Keratinocyte (primary cell): ENCODE data around the gene HCN1. TPM values are rescaled to one million over a fixed set of nuclear protein-coding genes. Genes with fewer than 3 reads are reported as not detected.

ENCODE experiments used
- DNase-seq: peaks from one replicate; pipeline ENCODE4 v3.0.0-alpha.2; 2011; ENCODE audit warnings: low read depth, missing footprints, low spot score
- FAIRE-seq: peaks from 2 replicates; lab custom pipeline; 2011; peaks lifted over from hg19 to GRCh38; lab: Jason Lieb, UNC
- H2AFZ ChIP-seq: 2 replicates; pipeline ENCODE4 v1.6.0; 2012; ENCODE audit warnings: low read length, control low read depth, inconsistent platforms; ENCODE audit not compliant: control insufficient read depth
- H3K27ac ChIP-seq: 2 replicates; pipeline ENCODE4 v1.5.1; 2011; ENCODE audit warnings: low read length; ENCODE audit not compliant: control insufficient read depth, insufficient read depth
- H3K27me3 ChIP-seq: 3 replicates; pipeline ENCODE4 v1.6.0; 2011; ENCODE audit warnings: low read length; ENCODE audit not compliant: control insufficient read depth, insufficient read depth; ENCODE audit errors: extremely low read depth
- H3K36me3 ChIP-seq, 2 experiments: 2 replicates in 1 of 2; 3 replicates in 1 of 2; pipeline ENCODE4 v1.5.1; 2011; ENCODE audit warnings: low read length in 2 of 2, mild to moderate bottlenecking in 1 of 2; ENCODE audit not compliant: control insufficient read depth in 2 of 2, insufficient read depth in 2 of 2; ENCODE audit errors: extremely low read depth in 1 of 2
- H3K4me1 ChIP-seq: 3 replicates; pipeline ENCODE4 v1.5.1; 2011; ENCODE audit warnings: low read length; ENCODE audit not compliant: control insufficient read depth, insufficient read depth; ENCODE audit errors: extremely low read depth
- H3K4me2 ChIP-seq: 3 replicates; pipeline ENCODE4 v1.6.0; 2011; ENCODE audit warnings: low read depth, low read length; ENCODE audit not compliant: control insufficient read depth, insufficient read depth; ENCODE audit errors: extremely low read depth
- H3K4me3 ChIP-seq, 3 experiments: fragments of 200-600 bp in 1 of 3; sonication (generic) in 1 of 3; 2 replicates in 2 of 3; 3 replicates in 1 of 3; pipeline ENCODE4 v1.5.1; 2011 to 2016; ENCODE audit warnings: low read length in 3 of 3, mild to moderate bottlenecking in 3 of 3, control low read depth in 2 of 3, inconsistent platforms in 1 of 3, low read depth in 1 of 3, mixed read lengths in 1 of 3, mixed run types in 1 of 3, moderate library complexity in 1 of 3; ENCODE audit not compliant: control insufficient read depth in 2 of 3, insufficient read depth in 2 of 3; ENCODE audit errors: extremely low read depth in 1 of 3
- H3K79me2 ChIP-seq: 2 replicates; pipeline ENCODE4 v1.6.0; 2012; ENCODE audit warnings: low read length; ENCODE audit not compliant: control insufficient read depth, insufficient read depth
- H3K9ac ChIP-seq: 3 replicates; pipeline ENCODE4 v1.6.0; 2011; ENCODE audit warnings: low read length; ENCODE audit not compliant: control insufficient read depth, insufficient read depth; ENCODE audit errors: extremely low read depth
- H3K9me1 ChIP-seq: 3 replicates; pipeline ENCODE4 v1.6.0; 2011; ENCODE audit warnings: low read length; ENCODE audit not compliant: control insufficient read depth, insufficient read depth; ENCODE audit errors: extremely low read depth
- H3K9me3 ChIP-seq: 2 replicates; pipeline ENCODE4 v1.5.1; 2012; ENCODE audit warnings: low read depth, low read length; ENCODE audit not compliant: control insufficient read depth
- H4K20me1 ChIP-seq: 3 replicates; pipeline ENCODE4 v1.6.0; 2011; ENCODE audit warnings: low read length; ENCODE audit not compliant: control insufficient read depth, insufficient read depth; ENCODE audit errors: extremely low read depth
- CTCF ChIP-seq, 3 experiments: IDR thresholded peaks in 1 of 3; conservative IDR thresholded peaks in 1 of 3; optimal IDR thresholded peaks in 1 of 3; 2 replicates in 2 of 3; 3 replicates in 1 of 3; pipeline versions ENCODE3 to v1.5.1; 2011; ENCODE audit warnings: low read length in 3 of 3, mild to moderate bottlenecking in 3 of 3, moderate library complexity in 2 of 3, control low read depth in 1 of 3, inconsistent platforms in 1 of 3; ENCODE audit not compliant: insufficient read depth in 2 of 3; ENCODE audit errors: extremely low read depth in 1 of 3
- EZH2 ChIP-seq: IDR thresholded peaks from one replicate; pipeline ENCODE4 v1.6.1; 2012; ENCODE audit warnings: inconsistent platforms, mild to moderate bottlenecking, low read length, moderate library complexity
- dilution Hi-C: fragments of 300-500 bp; cut with MboI; formaldehyde crosslinking; loops from one replicate; pipeline ENCODE4 v1.7.0; 2020; ENCODE audit warnings: low sequenced_read_pairs; ENCODE audit not compliant: extremely low pct_ligation_motif_present
- polyA plus RNA-seq, 5 experiments: library from polyadenylated mRNA; depleted of rRNA in 3 of 5; stranded (reverse) in 3 of 5; stranded (forward) in 1 of 5; unstranded in 1 of 5; fragments of >200 nt; gene quantifications; 1 replicate in 1 of 5; 2 replicates in 3 of 5; 3 replicates in 1 of 5; pipeline versions ENCODE4 v1.2.1 to v1.2.3, GENCODE V29; 2011 to 2012; ENCODE audit warnings: missing spikeins in 2 of 5, low read depth in 1 of 5, low replicate concordance in 1 of 5

HCN1 gene
- polyA plus RNA-seq, 1 donor (not counting 4 experiments of a cell fraction or from before 2014, with no cell fraction given): not detected

DNA sequence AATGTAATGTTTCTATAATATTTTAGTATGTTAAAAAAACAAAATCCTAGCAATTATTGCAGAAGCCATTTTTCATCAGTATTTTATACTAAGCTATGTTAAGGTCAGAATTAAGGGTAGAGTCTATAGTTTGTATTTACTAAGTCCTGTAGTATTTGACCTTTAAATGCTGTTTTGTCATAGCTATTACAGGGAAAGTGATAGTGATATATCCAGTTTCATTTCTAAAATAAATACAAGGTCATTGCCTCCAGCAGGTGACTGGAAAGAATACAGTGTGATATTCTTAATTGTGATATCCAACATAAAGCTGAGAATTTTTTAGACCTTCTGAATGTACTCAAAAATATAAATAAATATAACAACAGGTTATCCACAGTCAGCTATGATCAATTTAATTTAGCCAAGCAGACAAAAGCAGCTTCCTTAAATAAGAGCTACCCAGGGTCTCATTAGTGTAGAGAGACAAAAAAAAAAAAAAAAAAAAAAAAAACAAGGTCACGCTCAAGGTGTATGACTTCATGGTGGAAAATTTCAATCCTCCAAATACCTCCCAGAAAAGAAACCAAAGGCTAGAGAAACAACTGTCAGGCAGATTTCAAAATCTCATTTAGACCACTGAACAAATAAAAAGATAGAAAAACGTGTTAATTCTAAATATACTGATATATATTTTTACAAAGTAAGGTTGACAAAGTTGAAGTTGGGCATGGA, 278.7 kb downstream of the HCN1 start:
- no peak for FAIRE-seq
- Histone ChIP-seq H3K27ac (no peak overlapping the region), H3K36me3 (no peaks in the 10 kb centered on the region), H3K9me1 (no peaks in the 10 kb centered on the region), H3K4me1 (no peaks in the 10 kb centered on the region), H2AFZ (no peak overlapping the region), H3K9me3 (no peaks in the 10 kb centered on the region), H3K4me3 (no peak overlapping the region), H4K20me1 (no peaks in the 10 kb centered on the region), H3K9ac (no peak overlapping the region), H3K27me3 (no peaks in the 10 kb centered on the region), H3K79me2 (no peaks in the 10 kb centered on the region), H3K4me2 (no peak overlapping the region)
- dilution Hi-C loops: no loop called here
- no peak for TF ChIP-seq EZH2
- no peak for TF ChIP-seq CTCF (optimal IDR thresholded peaks at IDR 0.05 in 1 of 3, IDR thresholded peaks at IDR 0.05 in 1 of 3, conservative IDR thresholded peaks at IDR 0.05 in 1 of 3; ENCODE audit: extremely low read depth in 1 of 3, insufficient read depth in 2 of 3, low read length in 3 of 3)
- no peak for DNase-seq

GRCh38 chr5:45414620-45415573, 281.3 kb downstream of the HCN1 start:
- dilution Hi-C loops: no loop called here
- no peak for FAIRE-seq

More at GRCh38 chr5:45414620-45415573, 281.3 kb downstream of the HCN1 start:
- H4K20me1 ChIP-seq: no peaks in the 10 kb centered on the region
- H3K4me1 ChIP-seq: no peaks in the 10 kb centered on the region
- no peak overlapping the region for H3K27ac ChIP-seq
- no peaks in the 10 kb centered on the region for H3K36me3 ChIP-seq
- H2AFZ ChIP-seq: no peak overlapping the region
- no peaks in the 10 kb centered on the region for H3K9me3 ChIP-seq
- no peak overlapping the region for H3K9ac ChIP-seq
- H3K4me3 ChIP-seq: no peak overlapping the region
- DNase-seq: no peak
- no peak overlapping the region for H3K4me2 ChIP-seq
- TF ChIP-seq EZH2: no peak
- TF ChIP-seq CTCF (optimal IDR thresholded peaks at IDR 0.05 in 1 of 3, IDR thresholded peaks at IDR 0.05 in 1 of 3, conservative IDR thresholded peaks at IDR 0.05 in 1 of 3; ENCODE audit: extremely low read depth in 1 of 3, insufficient read depth in 2 of 3, low read length in 3 of 3): no peak
- no peaks in the 10 kb centered on the region for H3K27me3 ChIP-seq
- H3K79me2 ChIP-seq: no peaks in the 10 kb centered on the region
- H3K9me1 ChIP-seq: no peaks in the 10 kb centered on the region
